Stomach (tissue), 4 donors: Measurements from ENCODE around the gene B4GALT6.

ENCODE experiments used
- CTCF ChIP-seq, 7 experiments: fragments of 450-650 bp in 4 of 7; fragments of 200-600 bp in 3 of 7; sonication (generic) in 3 of 7; IDR thresholded peaks; one replicate each; pipeline ENCODE4 v1.5.1; 2016 to 2019; ENCODE audit warnings: antibody characterized with exemption in 7 of 7, control low read depth in 2 of 7, mild to moderate bottlenecking in 1 of 7
- POLR2AphosphoS5 ChIP-seq, 3 donors: sonication (generic); formaldehyde crosslinking; IDR thresholded peaks; one replicate each; pipeline ENCODE4 v1.6.1; 2016; ENCODE audit warnings: antibody characterized with exemption in 3 of 3

- no peak for TF ChIP-seq CTCF (IDR thresholded peaks at IDR 0.05)
- no peak for TF ChIP-seq POLR2AphosphoS5 (IDR thresholded peaks at IDR 0.05)
These were observed 9.9 kb upstream of the B4GALT6 start for GRCh38 chr18:31694297-31694696.
